ENCODE results near the gene SPTBN1. TPM values are rescaled to one million over a fixed set of nuclear protein-coding genes. Genes with fewer than 3 reads are reported as not detected.

The SPTBN1 gene
- total RNA-seq, 1 experiment from 2014 or later: 262 TPM

DNA sequence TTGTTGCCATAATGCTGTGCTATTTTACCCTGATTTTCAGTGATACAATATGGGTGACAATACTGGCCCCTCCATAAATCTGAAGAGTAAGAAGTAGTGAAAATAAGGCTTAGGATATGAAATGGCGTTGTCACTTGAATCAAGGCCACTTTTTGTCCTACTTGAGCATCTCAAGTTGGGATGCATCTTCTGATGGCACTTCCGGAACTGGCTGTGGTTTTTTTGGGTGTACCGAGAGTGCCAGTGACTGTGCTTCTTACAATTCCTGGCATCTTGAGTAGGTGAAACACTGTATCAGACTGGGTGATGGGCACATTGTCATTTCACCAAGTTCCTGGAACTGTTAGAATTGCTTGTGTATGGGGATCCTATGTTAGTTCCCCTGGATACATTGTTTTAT is 214.9 kb downstream of the SPTBN1 start:
- DNase-seq: no peak
- ChIA-PET CTCF (no interaction called here), POLR2A (ENCODE audit: unreplicated experiment) (no interaction called here)
- no peak overlapping the region for H3K4me3 ChIP-seq
- TF ChIP-seq, protein P1, sequence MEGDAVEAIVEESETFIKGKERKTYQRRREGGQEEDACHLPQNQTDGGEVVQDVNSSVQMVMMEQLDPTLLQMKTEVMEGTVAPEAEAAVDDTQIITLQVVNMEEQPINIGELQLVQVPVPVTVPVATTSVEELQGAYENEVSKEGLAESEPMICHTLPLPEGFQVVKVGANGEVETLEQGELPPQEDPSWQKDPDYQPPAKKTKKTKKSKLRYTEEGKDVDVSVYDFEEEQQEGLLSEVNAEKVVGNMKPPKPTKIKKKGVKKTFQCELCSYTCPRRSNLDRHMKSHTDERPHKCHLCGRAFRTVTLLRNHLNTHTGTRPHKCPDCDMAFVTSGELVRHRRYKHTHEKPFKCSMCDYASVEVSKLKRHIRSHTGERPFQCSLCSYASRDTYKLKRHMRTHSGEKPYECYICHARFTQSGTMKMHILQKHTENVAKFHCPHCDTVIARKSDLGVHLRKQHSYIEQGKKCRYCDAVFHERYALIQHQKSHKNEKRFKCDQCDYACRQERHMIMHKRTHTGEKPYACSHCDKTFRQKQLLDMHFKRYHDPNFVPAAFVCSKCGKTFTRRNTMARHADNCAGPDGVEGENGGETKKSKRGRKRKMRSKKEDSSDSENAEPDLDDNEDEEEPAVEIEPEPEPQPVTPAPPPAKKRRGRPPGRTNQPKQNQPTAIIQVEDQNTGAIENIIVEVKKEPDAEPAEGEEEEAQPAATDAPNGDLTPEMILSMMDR (conservative IDR thresholded peaks at IDR 0.05): no peak
- no peak for TF ChIP-seq EZH2 (IDR thresholded peaks at IDR 0.05; ENCODE audit: low read depth)
- H3K79me2 ChIP-seq (ENCODE audit: low read depth): no peaks in the 10 kb centered on the region
- no peaks in the 10 kb centered on the region for H3K9me3 ChIP-seq (ENCODE audit: insufficient read depth, low read depth)
- H3K4me2 ChIP-seq: no peak overlapping the region
- intact Hi-C loops (cut with micrococcal nuclease; ENCODE audit: unreplicated experiment): loop anchor here (5.0 kb wide), 1 partner anchor 149 kb away; no protein-coding TSS in a partner anchor
- no peaks in the 10 kb centered on the region for H3K27me3 ChIP-seq (ENCODE audit: insufficient read depth, low read depth)
- H3K27ac ChIP-seq: no peak overlapping the region
- no TSS peak for BruUV-seq (replicated peaks)
- H3F3A ChIP-seq (ENCODE audit: insufficient read depth, low read depth): peaks cover 45% of the 10 kb centered on the region
- H2AFZ ChIP-seq: no peak overlapping the region
- H4K20me1 ChIP-seq (ENCODE audit: insufficient read depth): no peaks in the 10 kb centered on the region
- peaks cover 31% of the 10 kb centered on the region for H3K4me1 ChIP-seq (replicated peaks; ENCODE audit: insufficient read depth)
- no peaks in the 10 kb centered on the region for H3K9me2 ChIP-seq (ENCODE audit: insufficient read depth)
- H3K36me3 ChIP-seq (ENCODE audit: low read depth): peaks cover 11% of the 10 kb centered on the region

- intact Hi-C loops (cut with micrococcal nuclease; ENCODE audit: unreplicated experiment): loop anchor here (2.0 to 5.0 kb wide), 3 partner anchors 33 to 561 kb away; partner anchors contain the start of genes CLHC1 and RPS27A
- no peaks in the 10 kb centered on the region for H3K9me2 ChIP-seq (ENCODE audit: insufficient read depth)
- BruUV-seq (replicated peaks): no TSS peak
- no peak for DNase-seq
- H3F3A ChIP-seq (ENCODE audit: insufficient read depth, low read depth): peaks cover 43% of the 10 kb centered on the region
- H3K4me3 ChIP-seq: 0 out of 2 replicates have a peak overlapping the region, but pooled peaks have one; percentile 14
- H4K20me1 ChIP-seq (ENCODE audit: insufficient read depth): no peaks in the 10 kb centered on the region
- H2AFZ ChIP-seq: peak overlapping the region; percentile 26; the same call in 1 of the 2 replicates
- no peaks in the 10 kb centered on the region for H3K9me3 ChIP-seq (ENCODE audit: insufficient read depth, low read depth)
- POLR2A ChIA-PET (ENCODE audit: unreplicated experiment): interaction anchor here (0.5 to 0.8 kb wide), 6 partner anchors 11 to 594 kb away, joined by 3 to 16 read pairs (median 4); no protein-coding TSS in a partner anchor
- CTCF ChIA-PET: interaction anchor here (0.5 to 2.4 kb wide), 4 partner anchors 33 to 884 kb away, joined by 3 to 8 read pairs (median 5); no protein-coding TSS in a partner anchor
- peaks cover 11% of the 10 kb centered on the region for H3K36me3 ChIP-seq (ENCODE audit: low read depth)
- no peaks in the 10 kb centered on the region for H3K27me3 ChIP-seq (ENCODE audit: insufficient read depth, low read depth)
- peaks cover 31% of the 10 kb centered on the region for H3K4me1 ChIP-seq (replicated peaks; ENCODE audit: insufficient read depth)
- H3K27ac ChIP-seq: peak overlapping the region; percentile 58
- H3K4me2 ChIP-seq: peak overlapping the region; percentile 54
- TF ChIP-seq, protein P1 (conservative IDR thresholded peaks at IDR 0.05): no peak
- TF ChIP-seq EZH2 (IDR thresholded peaks at IDR 0.05; ENCODE audit: low read depth): no peak
- H3K79me2 ChIP-seq (ENCODE audit: low read depth): no peaks in the 10 kb centered on the region
Observed at GRCh38 chr2:54671875-54672589, 215.9 kb downstream of the SPTBN1 start.

DNA sequence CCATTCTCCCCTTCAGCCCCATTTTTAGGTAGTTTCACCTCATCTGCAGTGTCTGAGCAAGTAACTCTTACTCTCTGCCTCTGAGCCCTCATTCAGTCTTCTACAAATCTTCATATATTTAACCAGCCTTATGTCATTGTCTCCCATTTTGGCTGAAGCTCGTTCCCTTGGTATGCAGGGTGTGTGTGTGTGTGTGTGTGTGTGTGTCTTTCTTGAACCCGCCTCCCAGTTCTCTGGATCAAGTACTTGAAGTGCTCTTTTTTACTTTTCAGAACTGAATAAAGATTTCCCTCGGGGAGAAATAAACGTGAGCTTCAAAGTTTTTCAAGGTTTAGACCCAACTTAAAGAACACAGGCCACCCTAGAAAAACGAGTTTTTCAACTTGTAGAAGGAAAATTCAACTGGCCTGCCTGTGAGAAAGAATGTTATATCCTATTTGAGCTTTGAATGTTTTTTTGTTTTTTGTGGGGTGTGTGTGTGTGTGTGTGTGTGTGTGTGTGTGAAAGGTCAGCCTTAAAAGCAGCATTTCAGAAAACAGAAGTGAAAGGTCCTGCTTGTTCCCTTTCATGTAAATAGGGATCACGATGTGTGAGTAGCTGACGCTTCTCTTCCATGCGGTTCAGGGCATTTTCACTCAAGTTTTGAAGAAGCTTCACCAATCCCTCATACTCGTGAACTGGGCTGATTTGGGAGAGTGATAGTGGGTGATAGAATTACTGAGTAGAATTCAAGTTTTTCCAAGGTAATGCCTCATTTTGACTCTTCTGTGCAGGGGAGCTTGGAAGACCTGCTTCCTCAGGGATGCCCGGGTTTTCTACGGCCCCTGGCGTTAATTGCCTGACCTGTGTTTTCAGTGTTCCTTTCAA is 216.7 kb downstream of the SPTBN1 start:
- Histone ChIP-seq H3K4me1 (replicated peaks; ENCODE audit: insufficient read depth) (peaks cover 31% of the 10 kb centered on the region), H3K4me3 (0 out of 2 replicates have a peak overlapping the region, but pooled peaks have one; percentile 14), H3F3A (ENCODE audit: insufficient read depth, low read depth) (peaks cover 43% of the 10 kb centered on the region), H3K9me3 (ENCODE audit: insufficient read depth, low read depth) (no peaks in the 10 kb centered on the region), H3K9me2 (ENCODE audit: insufficient read depth) (no peaks in the 10 kb centered on the region), H2AFZ (peak overlapping the region; percentile 26; the same call in 1 of the 2 replicates), H3K79me2 (ENCODE audit: low read depth) (no peaks in the 10 kb centered on the region), H3K4me2 (peak overlapping the region; percentile 54), H3K27ac (peak overlapping the region; percentile 58), H3K36me3 (ENCODE audit: low read depth) (peaks cover 5% of the 10 kb centered on the region), H4K20me1 (ENCODE audit: insufficient read depth) (no peaks in the 10 kb centered on the region), H3K27me3 (ENCODE audit: insufficient read depth, low read depth) (no peaks in the 10 kb centered on the region)
- intact Hi-C loops (cut with micrococcal nuclease; ENCODE audit: unreplicated experiment): loop anchor here (1.0 to 5.0 kb wide), 4 partner anchors 32 to 560 kb away; partner anchors contain the start of genes CLHC1, EML6 and RPS27A
- POLR2A ChIA-PET (ENCODE audit: unreplicated experiment): interaction anchor here (0.5 to 0.8 kb wide), 9 partner anchors 10 to 594 kb away, joined by 3 to 16 read pairs (median 5); no protein-coding TSS in a partner anchor
- CTCF ChIA-PET: interaction anchor here (0.5 to 2.4 kb wide), 6 partner anchors 15 to 883 kb away, joined by 3 to 8 read pairs (median 4); no protein-coding TSS in a partner anchor
- TF ChIP-seq, protein P1 (conservative IDR thresholded peaks at IDR 0.05): no peak
- no peak for TF ChIP-seq EZH2 (IDR thresholded peaks at IDR 0.05; ENCODE audit: low read depth)
- TSS peak; percentile 49 for BruUV-seq (replicated peaks)
- DNase-seq: peak; percentile 16 to 61

Measured in PC-9 (cell line).